GM19372 (cell line): Measurements from ENCODE around the gene ASAP2.

Experiments
- ATAC-seq: cut with Tn5 transposase; IDR thresholded peaks from one replicate; pipeline ENCODE4 v1.9.1; 2021; ENCODE audit warnings: mild to moderate bottlenecking, low read depth, moderate library complexity; ENCODE audit not compliant: unreplicated experiment

ASAP2 gene

GRCh38 chr2:9335322-9335832 is 128.8 kb downstream of the ASAP2 start:
- no peak for ATAC-seq

DNA sequence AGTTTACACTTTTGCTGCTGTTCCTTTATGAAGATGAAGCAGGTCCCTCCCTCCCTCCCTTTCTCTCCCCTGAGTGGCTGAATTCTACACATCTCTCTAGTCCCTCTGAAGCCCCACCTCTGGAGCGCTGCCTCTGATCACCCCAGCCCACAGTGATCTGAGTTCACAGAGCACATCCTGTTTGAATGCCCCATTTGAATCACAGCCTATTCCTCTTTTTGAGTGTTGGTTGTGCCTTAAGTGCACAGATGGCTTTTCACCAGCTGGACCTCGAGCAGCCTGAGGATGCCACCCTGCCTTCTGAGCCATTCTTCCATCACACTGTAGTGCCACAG is 129.6 kb downstream of the ASAP2 start:
- ATAC-seq, result no peak

GRCh38 chr2:9336576-9337314 is 130.1 kb downstream of the ASAP2 start:
- no peak for ATAC-seq

DNA sequence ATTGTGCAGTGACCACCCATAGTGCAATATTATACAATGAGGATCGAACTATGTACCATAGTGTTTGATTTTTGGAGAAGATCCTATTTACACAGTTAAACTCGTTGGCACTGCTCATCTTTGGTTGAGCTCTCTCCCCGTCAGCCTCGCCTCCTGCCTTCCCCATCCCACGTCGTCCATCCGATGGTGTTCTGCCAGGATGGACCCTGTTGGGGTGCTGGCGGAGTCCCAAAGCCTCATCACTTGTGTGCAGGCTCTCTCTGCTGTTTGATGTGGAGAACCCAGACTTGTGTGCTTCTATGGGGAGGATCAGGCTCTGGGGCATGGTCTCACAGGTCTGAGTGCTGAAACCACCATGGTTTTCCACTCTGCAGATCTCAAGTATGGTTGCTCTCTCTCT is 131.3 kb downstream of the ASAP2 start:
- ATAC-seq, result no peak

- no peak for ATAC-seq
Measured at GRCh38 chr2:9341337-9341887, 134.8 kb downstream of the ASAP2 start.

- no peak for ATAC-seq
Measured at GRCh38 chr2:9342659-9343058, 136.0 kb downstream of the ASAP2 start.

DNA sequence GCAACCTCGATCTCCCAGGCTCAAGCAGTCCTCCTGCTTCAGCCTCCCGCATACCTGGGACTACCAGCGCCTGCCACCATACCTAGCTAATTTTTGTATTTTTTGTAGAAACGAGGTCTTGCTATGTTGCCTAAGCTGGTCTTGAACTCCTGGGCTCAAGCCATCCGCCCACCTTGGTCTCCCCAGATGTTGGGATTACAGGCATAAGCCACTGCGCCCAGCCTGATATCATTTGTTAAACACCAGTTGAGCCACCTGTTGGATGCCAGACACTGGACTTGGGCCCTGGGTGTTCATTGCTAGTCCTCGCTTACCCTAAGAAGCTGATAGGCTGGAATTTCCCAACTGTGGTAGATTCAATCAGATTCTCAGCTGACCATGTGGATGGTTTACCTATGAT is 136.9 kb downstream of the ASAP2 start:
- no peak for ATAC-seq

GRCh38 chr2:9344434-9344833 is 137.8 kb downstream of the ASAP2 start:
- ATAC-seq, result no peak

DNA sequence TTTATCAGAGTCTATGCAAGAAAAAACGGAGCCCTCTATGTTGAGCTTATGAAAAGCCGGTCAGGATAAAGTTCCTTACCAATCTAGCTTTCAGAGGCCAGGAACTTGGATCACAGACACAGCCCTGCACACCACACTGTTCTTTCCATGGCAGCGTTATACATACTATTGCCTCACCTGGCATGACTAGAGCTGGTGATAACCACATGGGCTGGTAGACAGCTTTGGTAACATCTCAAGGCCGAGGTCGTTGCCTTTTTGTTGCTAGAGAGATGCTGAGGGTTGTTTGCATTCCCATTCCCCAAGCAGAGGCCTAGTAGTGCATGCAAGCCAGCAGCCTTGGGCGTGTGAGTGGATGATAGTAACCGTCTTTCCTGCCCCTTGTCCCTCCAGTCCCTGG is 138.7 kb downstream of the ASAP2 start:
- no peak for ATAC-seq

DNA sequence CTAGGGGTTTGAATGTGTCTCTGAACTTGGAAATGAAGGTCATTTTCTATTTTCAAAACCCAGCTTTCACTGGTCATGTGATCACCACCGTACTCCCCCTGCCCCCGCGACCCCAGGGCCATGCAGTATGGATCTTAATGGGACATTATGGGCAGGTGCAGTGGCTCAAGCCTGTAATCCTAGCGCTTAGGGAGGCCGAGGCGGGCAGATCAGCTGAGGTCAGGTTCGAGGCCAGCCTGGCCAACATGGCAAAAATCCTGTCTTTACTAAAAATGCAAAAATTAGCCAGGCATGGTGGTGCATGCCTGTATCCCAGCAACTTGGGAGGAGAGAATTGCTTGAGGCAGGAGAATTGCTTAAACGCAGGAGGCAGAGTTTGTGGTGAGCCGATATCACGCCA is 139.4 kb downstream of the ASAP2 start:
- ATAC-seq, result no peak

DNA sequence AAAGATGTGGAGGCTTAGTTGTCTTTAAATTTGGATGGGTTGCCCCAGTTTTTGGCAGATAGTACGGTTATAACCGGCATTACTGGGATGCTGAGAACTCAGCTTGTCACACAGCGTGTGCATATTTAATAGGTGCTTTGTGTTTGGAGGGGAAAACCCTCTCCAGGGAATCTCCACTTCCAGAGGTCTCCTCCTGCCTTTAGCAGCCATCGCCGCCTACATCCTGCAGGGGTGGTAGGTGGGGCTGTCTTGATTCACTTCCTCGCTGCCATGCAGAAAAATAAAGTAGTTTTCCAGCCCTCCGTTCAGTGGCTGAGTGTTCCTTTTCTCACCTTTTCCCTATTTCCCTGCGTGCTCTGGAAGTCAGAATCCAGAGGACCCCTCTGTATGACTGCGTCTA is 140.3 kb downstream of the ASAP2 start:
- no peak for ATAC-seq

GRCh38 chr2:9347411-9347881 is 140.8 kb downstream of the ASAP2 start:
- no peak for ATAC-seq

- ATAC-seq, result no peak
Measured at GRCh38 chr2:9354318-9354717, 147.7 kb downstream of the ASAP2 start.

DNA sequence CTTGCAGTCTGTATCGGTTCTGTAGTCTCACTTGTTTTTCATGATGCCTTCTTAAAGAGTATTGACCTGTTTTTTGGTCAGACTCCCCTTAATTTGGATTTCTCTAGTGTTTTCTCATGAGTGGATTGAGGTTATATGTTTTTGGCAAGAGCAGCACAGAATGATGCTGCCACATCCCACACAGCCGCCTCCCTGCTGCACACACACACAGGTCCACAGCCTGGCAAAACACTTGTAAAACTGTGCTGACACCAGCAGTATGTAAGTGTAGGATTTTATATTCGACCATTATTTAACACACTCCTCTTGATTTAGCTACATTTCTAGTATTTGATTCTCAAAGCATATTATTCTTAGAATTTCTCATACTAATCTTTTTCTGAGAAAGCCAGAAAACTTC is 148.7 kb downstream of the ASAP2 start:
- no peak for ATAC-seq

GRCh38 chr2:9355716-9356115 is 149.1 kb downstream of the ASAP2 start:
- ATAC-seq, result no peak

DNA sequence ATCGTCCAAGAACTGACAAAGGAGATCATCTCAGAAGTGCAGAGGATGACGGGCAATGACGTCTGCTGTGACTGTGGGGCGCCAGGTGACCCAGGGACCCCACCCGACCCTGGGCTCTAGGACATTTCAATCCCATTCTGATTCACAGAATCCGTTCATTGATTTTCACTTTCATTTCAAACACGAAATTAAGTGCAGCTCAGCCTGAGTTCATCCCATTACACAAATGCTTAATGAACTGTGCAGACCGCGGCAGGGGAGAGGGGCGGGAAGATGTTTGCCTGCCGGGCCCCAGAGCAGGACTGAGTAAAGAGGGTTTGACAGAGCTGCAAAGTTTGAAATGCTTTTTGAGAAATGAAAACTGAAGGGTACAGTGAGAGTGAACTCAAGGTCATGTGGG is 149.6 kb downstream of the ASAP2 start:
- ATAC-seq, result no peak

- ATAC-seq, result no peak
Measured at GRCh38 chr2:9358846-9359245, 152.2 kb downstream of the ASAP2 start.

DNA sequence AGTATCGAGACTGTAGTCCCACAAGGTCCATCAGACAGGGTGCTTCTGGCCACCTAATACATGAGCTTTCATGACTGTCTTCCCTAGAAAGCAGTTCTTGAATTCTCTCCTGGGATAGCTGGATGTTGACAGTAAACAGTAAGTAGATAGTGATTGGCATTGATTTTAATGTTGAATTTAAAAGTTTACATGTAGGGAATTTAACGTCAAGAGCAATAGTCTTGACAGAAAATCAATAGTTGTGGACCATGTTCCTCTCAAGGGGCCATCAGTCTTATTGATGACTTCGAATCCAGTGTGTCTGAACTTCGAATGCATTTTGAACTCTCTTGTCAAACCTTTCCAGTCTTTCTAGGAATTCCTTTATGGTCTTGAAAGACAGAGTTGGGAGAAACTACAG is 152.9 kb downstream of the ASAP2 start:
- ATAC-seq, result no peak

DNA sequence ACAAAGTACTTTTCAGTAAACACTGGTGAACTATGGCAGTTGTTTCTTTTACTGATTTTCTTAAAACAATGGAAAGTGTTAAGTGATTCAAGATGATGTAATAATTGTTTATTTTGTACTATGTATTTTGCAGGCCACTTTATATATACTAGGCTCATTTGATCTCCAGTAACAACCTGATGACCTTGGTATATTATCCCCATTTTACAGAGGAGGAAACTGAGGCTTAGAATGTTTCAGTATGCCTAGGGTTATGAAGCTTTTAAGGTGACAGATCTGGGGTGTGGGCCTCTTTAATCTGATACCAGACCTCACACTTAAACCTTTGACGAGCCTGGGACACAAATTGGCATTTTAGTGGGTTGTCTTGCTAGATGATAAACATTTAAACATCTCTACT is 153.5 kb downstream of the ASAP2 start:
- no peak for ATAC-seq

GRCh38 chr2:9360701-9361100 is 154.1 kb downstream of the ASAP2 start:
- no peak for ATAC-seq

DNA sequence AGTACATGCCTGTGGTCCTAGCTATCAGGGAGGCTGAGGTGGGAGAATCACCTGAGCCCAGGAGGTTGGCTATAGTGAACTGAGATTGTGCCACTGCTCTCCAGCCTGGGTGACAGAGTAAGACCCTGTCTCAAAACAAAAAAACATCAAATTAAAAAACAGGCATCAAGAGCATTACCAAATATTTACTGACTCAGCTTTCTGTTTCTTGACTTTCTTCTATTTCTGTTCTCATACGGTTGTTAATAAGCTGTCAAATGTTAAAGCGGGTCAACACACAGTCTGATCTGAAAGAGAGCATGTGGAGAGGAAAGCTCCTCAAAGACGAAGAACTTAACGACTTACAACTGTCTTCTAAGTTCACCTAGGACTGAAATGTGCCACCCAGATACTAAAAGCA is 157.8 kb downstream of the ASAP2 start:
- no peak for ATAC-seq

DNA sequence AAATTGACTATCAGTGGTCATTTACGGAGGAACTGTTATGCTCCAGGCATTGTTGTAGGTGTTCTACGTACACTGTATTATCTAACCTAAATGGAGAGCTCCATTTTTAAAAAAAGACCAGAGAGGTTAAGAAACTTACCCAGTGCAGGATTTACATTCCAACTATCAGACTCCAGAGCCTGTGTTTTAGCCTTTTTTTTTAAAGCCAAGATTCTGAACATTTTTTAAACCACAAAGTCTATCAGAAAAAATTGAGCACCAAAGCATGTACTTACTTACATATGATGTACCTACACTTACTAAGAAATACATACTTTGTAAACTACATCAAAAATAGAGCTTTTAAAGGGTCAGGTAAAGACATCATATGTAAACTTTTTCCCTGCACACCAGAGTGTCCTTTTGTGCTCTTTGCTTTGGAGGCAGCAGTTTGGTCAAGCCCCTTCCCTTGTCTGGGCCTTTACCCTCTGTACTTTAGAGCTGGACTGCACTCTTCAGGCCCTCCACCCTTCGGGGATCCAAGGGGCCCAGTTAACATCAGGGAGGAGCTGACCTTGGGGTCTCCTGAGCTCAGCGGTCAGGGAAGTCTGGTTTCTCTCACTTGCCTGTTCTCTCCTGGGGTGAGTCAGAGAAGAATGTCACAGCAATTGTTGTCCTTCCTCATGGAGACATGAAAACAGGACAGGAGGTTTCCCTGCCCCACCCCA is 158.3 kb downstream of the ASAP2 start:
- no peak for ATAC-seq
